Neural progenitor cell (in vitro differentiated cells): ENCODE results near the gene MRPL21. TPM values are rescaled to one million over a fixed set of nuclear protein-coding genes. Genes with fewer than 3 reads are reported as not detected.

Experiments used
- DNase-seq: peaks from one replicate; pipeline ENCODE4 v3.0.0-alpha.2; 2016; ENCODE audit warnings: low spot score
- H2AFZ ChIP-seq: fragments of 200-600 bp; sonication (generic); replicated peaks from 2 replicates; pipeline ENCODE4 v1.6.1; 2016; ENCODE audit warnings: antibody characterized with exemption
- H3F3A ChIP-seq: fragments of 200-600 bp; sonication (generic); 2 replicates; pipeline ENCODE4 v1.6.1; 2016; ENCODE audit warnings: antibody characterized with exemption, low read depth
- H3K27ac ChIP-seq: fragments of 200-600 bp; sonication (generic); 2 replicates; pipeline ENCODE4 v1.5.1; 2016; ENCODE audit warnings: mild to moderate bottlenecking
- H3K27me3 ChIP-seq: fragments of 200-600 bp; sonication (generic); 2 replicates; pipeline ENCODE4 v1.6.1; 2016; ENCODE audit warnings: mild to moderate bottlenecking, moderate library complexity
- H3K36me3 ChIP-seq: fragments of 200-600 bp; sonication (generic); 2 replicates; pipeline ENCODE4 v1.5.1; 2016
- H3K4me1 ChIP-seq: fragments of 200-600 bp; sonication (generic); 2 replicates; pipeline ENCODE4 v1.6.1; 2016; ENCODE audit warnings: mixed run types
- H3K4me2 ChIP-seq: fragments of 200-600 bp; sonication (generic); 2 replicates; pipeline ENCODE4 v1.6.1; 2016
- H3K4me3 ChIP-seq: fragments of 200-600 bp; sonication (generic); 2 replicates; pipeline ENCODE4 v1.5.1; 2016
- H3K79me2 ChIP-seq: fragments of 200-600 bp; sonication (generic); 2 replicates; pipeline ENCODE4 v1.6.1; 2016; ENCODE audit warnings: low read depth
- H3K9ac ChIP-seq: fragments of 200-600 bp; sonication (generic); 2 replicates; pipeline ENCODE4 v1.6.1; 2016
- H3K9me3 ChIP-seq: fragments of 200-600 bp; sonication (generic); 2 replicates; pipeline ENCODE4 v1.5.1; 2016; ENCODE audit warnings: low read depth
- H4K20me1 ChIP-seq: fragments of 200-600 bp; sonication (generic); 2 replicates; pipeline ENCODE4 v1.6.1; 2016; ENCODE audit warnings: low read depth
- H3K27ac Mint-ChIP-seq: 3 replicates; pipeline ENCODE4 v1.8.0; 2021; ENCODE audit warnings: mixed read lengths
- H3K27me3 Mint-ChIP-seq: 2 replicates; pipeline ENCODE4 v1.8.0; 2022; ENCODE audit warnings: low read depth, mild to moderate bottlenecking, inconsistent platforms, moderate library complexity, mixed read lengths; ENCODE audit not compliant: insufficient read depth
- H3K36me3 Mint-ChIP-seq: 3 replicates; pipeline ENCODE4 v1.8.0; 2021; ENCODE audit warnings: mixed read lengths
- H3K4me1 Mint-ChIP-seq: 3 replicates; pipeline ENCODE4 v1.8.0; 2021; ENCODE audit warnings: mixed read lengths
- H3K4me3 Mint-ChIP-seq: 3 replicates; pipeline ENCODE4 v1.8.0; 2021; ENCODE audit warnings: mild to moderate bottlenecking, moderate library complexity, mixed read lengths
- H3K9me3 Mint-ChIP-seq: 3 replicates; pipeline ENCODE4 v1.8.0; 2020; ENCODE audit warnings: mixed read lengths
- EZH2 ChIP-seq: fragments of 200-600 bp; sonication (generic); IDR thresholded peaks from 2 replicates; pipeline ENCODE4 v1.6.1; 2017; ENCODE audit warnings: antibody characterized with exemption, mild to moderate bottlenecking, moderate library complexity
- EZH2phosphoT487 ChIP-seq: fragments of 200-600 bp; sonication (generic); IDR thresholded peaks from 2 replicates; pipeline ENCODE4 v1.6.1; 2017; ENCODE audit warnings: antibody characterized with exemption
- total RNA-seq: library from RNA; depleted of rRNA; stranded (reverse); fragments of >200 nt; gene quantifications from 2 replicates; pipeline ENCODE4 v1.2.3, GENCODE V29; 2015; ENCODE audit warnings: low replicate concordance
- TF ChIP-seq, protein P1 (sequence below): fragments of 200-600 bp; sonication (generic); IDR thresholded peaks from 2 replicates; pipeline ENCODE4 v1.5.1; 2017; ENCODE audit warnings: antibody characterized with exemption, mild to moderate bottlenecking

The MRPL21 gene
- total RNA-seq, 1 donor from 2014 or later, result 32.3 TPM

DNA sequence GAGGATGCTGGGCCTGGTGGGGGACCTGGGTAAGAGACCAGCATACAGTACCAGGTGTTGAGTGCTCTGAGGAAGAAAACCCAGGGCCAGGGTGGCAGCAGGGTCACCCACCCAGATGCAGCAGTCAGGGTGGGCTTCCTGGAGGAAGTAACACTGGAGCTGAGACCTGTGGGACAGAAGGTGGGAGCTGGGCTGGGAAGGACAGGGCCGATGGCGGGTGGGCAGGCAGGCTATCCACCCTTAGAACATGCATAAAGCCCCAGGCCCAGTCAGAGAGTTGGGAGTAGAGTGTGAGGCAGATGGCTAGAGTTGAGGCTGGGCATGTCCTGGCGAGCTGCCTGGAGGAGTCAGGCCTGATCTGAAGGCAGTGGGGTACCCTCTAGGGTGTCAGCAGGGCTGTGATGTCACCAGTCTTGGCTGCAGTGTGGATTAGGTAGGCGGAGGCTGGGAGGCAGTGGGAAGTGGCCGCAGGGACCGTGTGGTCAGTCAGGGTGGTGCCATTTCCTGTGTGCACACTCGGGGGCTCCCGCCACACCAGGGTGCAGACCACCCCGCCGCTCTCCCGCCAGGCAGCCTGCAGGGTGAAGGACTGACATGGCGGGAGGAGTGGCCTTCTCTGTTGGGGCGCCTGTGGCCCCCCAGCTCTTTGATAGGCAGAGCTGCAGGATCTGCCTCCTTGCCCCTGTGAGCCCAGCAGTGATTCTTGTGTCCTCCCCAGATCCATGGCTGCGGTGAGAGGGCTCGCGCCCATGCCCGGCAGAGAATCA is 35.4 kb upstream of the MRPL21 start:
- no peak overlapping the region for H3K27ac ChIP-seq
- no peak overlapping the region for H3K4me2 ChIP-seq
- H3K9me3 ChIP-seq, result no peaks in the 10 kb centered on the region
- Mint-ChIP-seq H3K4me3 (no peak overlapping the region), H3K9me3 (no peaks in the 10 kb centered on the region), H3K27ac (no peak overlapping the region), H3K27me3 (peaks cover 4% of the 10 kb centered on the region), H3K36me3 (peaks cover 2% of the 10 kb centered on the region), H3K4me1 (no peaks in the 10 kb centered on the region)
- H3F3A ChIP-seq, result no peaks in the 10 kb centered on the region
- H3K4me3 ChIP-seq, result no peak overlapping the region
- H4K20me1 ChIP-seq, result no peaks in the 10 kb centered on the region
- no peaks in the 10 kb centered on the region for H3K36me3 ChIP-seq
- no peak for DNase-seq
- no peak overlapping the region for H2AFZ ChIP-seq
- no peaks in the 10 kb centered on the region for H3K79me2 ChIP-seq
- TF ChIP-seq, protein P1, sequence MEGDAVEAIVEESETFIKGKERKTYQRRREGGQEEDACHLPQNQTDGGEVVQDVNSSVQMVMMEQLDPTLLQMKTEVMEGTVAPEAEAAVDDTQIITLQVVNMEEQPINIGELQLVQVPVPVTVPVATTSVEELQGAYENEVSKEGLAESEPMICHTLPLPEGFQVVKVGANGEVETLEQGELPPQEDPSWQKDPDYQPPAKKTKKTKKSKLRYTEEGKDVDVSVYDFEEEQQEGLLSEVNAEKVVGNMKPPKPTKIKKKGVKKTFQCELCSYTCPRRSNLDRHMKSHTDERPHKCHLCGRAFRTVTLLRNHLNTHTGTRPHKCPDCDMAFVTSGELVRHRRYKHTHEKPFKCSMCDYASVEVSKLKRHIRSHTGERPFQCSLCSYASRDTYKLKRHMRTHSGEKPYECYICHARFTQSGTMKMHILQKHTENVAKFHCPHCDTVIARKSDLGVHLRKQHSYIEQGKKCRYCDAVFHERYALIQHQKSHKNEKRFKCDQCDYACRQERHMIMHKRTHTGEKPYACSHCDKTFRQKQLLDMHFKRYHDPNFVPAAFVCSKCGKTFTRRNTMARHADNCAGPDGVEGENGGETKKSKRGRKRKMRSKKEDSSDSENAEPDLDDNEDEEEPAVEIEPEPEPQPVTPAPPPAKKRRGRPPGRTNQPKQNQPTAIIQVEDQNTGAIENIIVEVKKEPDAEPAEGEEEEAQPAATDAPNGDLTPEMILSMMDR, result no peak
- TF ChIP-seq EZH2 (no peak), EZH2phosphoT487 (no peak)
- H3K9ac ChIP-seq, result no peak overlapping the region
- H3K27me3 ChIP-seq, result no peaks in the 10 kb centered on the region
- no peaks in the 10 kb centered on the region for H3K4me1 ChIP-seq

DNA sequence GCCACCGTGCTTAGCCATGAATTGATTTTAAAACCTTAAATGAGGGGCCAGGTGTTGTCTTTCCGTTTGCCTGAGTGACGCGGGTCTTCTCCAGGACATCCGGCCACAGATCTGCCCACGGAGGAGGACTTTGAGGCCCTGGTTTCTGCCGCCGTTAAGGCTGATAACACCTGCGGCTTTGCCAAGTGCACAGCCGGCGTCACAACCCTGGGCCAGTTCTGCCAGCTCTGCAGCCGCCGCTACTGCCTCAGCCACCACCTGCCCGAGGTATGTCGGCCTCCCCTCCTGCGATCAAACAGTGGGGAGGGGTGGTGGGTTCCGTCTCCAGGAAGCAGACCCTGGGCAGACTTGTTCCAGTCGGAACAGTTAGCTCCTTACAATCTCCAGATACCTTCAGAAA is 34.5 kb upstream of the MRPL21 start:
- Histone ChIP-seq H3K27me3 (no peaks in the 10 kb centered on the region), H3K79me2 (no peaks in the 10 kb centered on the region), H2AFZ (no peak overlapping the region), H3F3A (no peaks in the 10 kb centered on the region), H4K20me1 (no peaks in the 10 kb centered on the region), H3K36me3 (no peaks in the 10 kb centered on the region), H3K9ac (no peak overlapping the region), H3K4me3 (no peak overlapping the region), H3K27ac (no peak overlapping the region), H3K4me2 (no peak overlapping the region), H3K4me1 (no peaks in the 10 kb centered on the region), H3K9me3 (no peaks in the 10 kb centered on the region)
- peaks cover 2% of the 10 kb centered on the region for H3K36me3 Mint-ChIP-seq
- no peaks in the 10 kb centered on the region for H3K4me1 Mint-ChIP-seq
- TF ChIP-seq, protein P1, result no peak
- no peak for TF ChIP-seq EZH2phosphoT487
- TF ChIP-seq EZH2, result no peak
- DNase-seq, result no peak
- H3K4me3 Mint-ChIP-seq, result no peak overlapping the region
- no peaks in the 10 kb centered on the region for H3K9me3 Mint-ChIP-seq
- H3K27me3 Mint-ChIP-seq, result peaks cover 4% of the 10 kb centered on the region
- no peak overlapping the region for H3K27ac Mint-ChIP-seq

DNA sequence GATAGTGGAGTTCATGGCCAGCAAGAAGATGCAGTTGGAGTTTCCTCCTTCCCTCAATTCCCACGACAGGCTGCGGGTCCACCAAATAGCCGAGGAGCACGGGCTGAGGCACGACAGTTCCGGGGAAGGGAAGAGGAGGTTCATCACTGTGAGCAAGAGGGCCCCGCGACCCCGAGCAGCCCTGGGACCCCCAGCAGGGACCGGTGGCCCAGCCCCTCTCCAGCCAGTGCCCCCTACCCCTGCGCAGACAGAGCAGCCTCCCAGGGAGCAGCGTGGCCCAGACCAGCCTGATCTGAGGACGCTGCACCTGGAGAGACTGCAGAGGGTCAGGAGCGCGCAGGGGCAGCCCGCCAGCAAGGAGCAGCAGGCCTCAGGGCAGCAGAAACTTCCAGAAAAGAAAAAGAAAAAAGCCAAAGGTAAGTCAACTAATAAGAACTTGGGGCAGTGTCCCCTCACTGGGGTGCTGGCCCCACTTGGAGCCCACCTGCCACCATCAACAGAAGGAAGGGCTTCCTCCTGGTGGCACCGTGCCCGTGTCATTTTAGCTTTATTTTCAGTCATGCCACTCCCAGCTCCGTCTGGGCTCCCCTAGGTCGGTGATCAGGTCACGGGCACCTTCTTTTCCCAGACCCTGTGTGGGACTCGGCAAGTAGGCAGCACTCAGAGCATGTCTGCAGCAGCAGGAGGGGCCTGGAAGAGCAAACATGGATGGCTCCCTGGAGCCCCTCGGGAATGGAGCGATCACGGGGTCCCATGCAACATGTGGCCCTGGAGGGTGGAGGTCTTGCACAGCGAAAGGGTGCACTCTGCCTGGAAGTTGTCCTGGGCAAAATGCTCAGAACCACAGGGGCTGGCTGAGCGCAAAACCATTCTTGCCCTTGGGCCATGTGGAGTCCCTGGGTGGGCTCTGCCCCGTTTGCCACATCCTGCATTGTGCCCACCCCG is 33.3 kb upstream of the MRPL21 start:
- Mint-ChIP-seq H3K9me3 (no peaks in the 10 kb centered on the region), H3K27ac (no peak overlapping the region), H3K27me3 (peaks cover 4% of the 10 kb centered on the region), H3K36me3 (peaks cover 2% of the 10 kb centered on the region), H3K4me3 (no peak overlapping the region), H3K4me1 (no peaks in the 10 kb centered on the region)
- TF ChIP-seq, protein P1, result no peak
- TF ChIP-seq EZH2phosphoT487 (no peak), EZH2 (no peak)
- Histone ChIP-seq H3K4me2 (no peak overlapping the region), H3K27ac (no peak overlapping the region), H3K79me2 (no peaks in the 10 kb centered on the region), H3K27me3 (no peaks in the 10 kb centered on the region), H4K20me1 (no peaks in the 10 kb centered on the region), H3K4me1 (no peaks in the 10 kb centered on the region), H3K4me3 (no peak overlapping the region), H3K36me3 (no peaks in the 10 kb centered on the region), H3F3A (no peaks in the 10 kb centered on the region), H2AFZ (no peak overlapping the region), H3K9me3 (no peaks in the 10 kb centered on the region), H3K9ac (no peak overlapping the region)
- no peak for DNase-seq
